Limb (tissue), 2 donors: Measurements from ENCODE around the gene DCLK3.

Experiments used
- DNase-seq, 2 donors: peaks; one replicate each; pipeline ENCODE4 v3.0.0-alpha.2; 2016; ENCODE audit errors: extremely low spot score in 2 of 2

DCLK3 gene

DNA sequence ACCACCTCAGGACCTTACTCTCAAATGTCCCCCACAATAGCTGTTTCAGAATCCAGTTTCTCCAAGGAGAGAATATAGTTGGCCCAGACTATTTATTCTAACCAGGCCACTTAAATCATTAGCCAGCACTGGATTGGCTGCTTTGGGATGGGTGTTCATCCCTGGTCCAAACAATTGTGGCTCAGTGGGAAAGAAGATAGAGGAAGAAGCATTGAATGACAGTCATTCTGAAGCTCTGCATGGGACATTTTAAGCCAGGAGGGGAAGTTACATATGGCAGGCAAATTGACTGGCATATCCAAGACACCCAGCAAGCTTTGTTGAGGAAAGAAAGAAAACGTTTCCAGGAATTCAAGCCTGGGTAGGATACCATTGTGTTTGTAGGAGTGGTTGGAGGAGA lies 5.6 kb upstream of the DCLK3 start:
- DNase-seq: no peak

DNA sequence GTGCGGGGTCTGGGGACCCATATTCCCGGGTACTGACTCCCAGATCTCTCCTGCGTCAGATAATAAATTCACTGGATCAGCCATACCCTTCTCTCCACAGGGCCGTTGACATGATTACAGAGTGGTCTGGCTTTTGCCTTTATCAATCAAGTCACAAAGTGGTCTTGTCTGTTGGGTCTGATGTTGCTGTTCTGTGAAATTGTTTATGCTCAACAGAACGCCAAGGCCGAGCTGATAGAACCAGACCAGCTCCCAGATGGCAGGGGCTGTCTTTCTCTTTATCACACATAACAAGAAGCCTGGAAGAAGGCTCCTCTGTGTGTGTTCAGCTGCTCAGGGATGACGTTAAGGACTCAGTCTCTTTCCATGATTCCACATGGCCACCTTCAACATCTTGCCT lies 751 bp upstream of the DCLK3 start:
- no peak for DNase-seq

DNA sequence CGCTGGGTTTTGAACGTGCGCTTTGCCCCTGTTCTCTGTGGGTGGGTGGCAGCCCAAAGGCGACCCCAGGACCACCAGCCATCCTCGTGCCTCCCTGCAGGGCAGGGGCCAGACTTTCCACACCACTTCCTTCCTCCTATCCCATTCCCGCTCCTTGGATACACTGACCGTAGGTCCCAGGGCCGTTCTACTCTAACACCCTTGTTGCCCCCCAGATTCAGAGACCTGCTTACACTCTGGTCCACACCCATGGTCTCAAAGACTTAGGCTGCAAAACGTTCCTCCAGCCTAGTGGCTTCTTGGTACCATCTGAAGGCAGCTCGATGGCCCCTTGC lies 318 bp upstream of the DCLK3 start:
- no peak for DNase-seq

DNA sequence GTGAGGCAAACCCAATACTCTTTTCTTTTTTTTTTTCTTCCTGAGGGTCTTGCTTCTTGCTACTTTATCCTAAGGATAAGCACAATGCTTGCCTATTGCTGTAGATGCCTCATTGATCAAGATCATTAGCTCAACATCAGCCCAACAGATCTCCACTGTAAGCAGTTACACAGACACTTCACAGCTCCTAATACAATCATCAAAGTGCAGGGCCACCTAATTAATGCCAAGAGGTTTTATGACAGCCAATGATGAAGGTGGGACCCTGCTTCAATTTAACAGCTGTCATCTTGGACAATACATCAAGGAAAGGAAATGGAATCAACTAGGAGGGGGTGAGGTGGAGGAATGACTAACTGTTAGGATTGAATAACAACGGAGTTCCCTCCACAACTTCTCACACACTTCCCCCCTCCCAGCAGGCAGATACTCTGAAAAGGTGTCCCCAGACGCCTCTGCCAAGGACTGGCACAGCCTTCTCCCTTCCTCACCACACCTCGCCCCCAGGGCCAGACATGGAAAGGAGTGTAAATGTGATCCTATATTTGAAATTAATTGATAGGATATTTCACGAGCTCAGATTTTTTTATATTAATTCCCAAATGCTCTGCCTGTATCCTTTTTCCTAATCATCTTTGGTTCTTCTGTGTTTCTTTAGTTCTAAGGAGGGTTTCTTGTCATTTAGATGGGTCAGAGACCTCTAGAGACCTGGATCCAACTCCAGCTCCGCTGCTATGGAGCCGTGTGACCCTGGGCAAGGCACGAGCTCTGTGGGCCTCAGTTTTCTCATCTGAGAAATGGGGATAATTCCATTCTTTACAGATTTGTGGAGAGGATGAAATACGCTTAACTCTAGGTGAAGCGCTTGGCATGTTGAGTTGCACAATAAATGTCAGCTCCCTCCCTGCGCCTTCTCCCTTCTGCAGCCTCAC lies 1.2 kb downstream of the DCLK3 start:
- no peak for DNase-seq

DNA sequence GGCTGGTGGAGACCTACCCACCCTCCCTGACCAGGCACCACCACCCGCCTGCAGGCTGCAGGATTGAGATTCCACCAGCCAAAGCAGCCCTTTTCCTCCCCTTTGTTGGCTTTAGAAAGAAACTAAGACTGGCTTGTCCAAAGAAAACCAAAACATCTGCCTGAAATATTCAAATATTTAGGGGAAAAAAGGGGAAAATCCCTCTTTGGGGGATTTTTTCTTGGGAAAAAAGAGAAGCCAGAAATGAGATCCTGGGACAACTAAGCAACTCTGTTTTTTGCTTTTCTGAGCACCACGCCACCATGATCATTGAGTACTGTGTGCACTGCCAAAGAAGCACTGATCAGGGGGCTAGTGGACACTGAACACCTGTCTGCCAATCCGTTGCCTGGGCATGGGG lies 2.6 kb downstream of the DCLK3 start:
- DNase-seq: no peak

DNA sequence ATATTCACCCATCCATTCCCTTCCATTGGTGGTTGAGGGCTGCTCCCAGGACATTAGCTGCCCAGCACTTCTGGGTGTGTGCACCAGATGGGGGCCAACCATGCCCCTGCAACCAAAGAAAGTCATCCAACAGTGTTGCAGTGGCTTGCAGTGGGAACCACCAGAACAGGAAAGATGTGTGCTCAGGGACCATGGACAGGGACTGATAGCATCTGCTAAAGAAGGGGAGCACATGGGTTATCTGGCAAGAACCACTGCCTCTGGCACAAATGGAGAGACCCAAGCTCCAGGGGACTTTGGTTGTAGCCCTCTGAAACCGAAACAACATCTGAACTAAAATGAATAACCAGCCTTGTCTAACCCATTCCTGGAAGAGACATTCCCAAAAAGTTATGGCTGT lies 8.1 kb downstream of the DCLK3 start:
- DNase-seq: no peak

DNA sequence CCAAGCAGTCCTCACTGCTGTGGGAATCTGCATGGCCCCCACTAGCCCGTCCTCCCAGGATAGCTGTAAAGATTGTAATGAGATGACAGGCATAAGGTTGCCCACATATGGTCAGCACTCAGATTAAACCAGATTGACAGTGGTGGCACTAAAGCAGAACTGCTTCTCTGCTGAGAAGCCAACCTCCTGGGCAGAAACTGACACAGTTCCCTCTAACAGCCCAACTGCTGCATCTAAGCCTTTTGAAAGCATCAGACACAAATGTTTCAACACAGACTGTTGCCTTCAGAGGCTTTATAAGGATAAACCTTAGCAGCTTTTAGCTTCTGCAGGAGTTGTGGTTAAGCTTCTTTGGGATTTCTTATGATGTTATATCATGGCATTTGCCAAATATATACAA lies 13.0 kb downstream of the DCLK3 start:
- no peak for DNase-seq

DNA sequence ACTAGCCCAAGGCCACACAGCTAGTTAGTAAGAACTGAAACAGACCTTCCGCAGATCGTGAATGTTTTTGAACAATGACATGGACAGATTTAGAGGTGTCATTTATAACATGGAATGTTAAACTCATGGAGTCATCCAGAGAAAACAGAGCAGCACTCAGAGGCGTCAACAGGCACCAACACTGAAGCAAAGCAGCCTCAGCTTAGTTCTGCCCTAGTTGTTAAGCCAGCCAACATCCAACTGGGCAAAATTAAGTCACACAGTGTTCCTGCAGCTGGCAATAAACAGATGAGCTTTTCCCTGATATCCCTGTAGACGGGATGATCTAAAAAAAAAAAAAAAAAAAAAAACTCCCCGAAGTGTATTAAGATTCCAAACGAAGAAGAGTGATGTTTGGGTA lies 13.6 kb downstream of the DCLK3 start:
- DNase-seq: no peak

DNA sequence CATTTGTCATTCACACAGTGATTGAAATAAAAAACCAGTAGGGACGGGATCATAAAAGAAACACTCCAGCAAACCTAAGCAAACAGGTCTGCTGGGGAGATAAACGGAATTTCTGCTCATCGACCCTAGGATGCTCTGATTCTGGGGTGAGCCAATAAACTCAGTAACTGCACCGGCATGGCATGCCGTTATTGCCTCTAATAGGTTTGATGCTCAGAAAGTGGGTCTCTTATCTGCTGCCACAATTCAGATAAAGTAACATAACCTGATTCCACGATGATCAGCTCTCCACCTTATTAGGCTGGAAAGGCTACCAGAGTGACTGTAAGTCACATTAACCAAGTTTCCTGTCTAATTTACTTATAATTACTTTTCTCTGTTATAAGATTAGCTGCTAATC lies 19.6 kb downstream of the DCLK3 start:
- DNase-seq: no peak

DNA sequence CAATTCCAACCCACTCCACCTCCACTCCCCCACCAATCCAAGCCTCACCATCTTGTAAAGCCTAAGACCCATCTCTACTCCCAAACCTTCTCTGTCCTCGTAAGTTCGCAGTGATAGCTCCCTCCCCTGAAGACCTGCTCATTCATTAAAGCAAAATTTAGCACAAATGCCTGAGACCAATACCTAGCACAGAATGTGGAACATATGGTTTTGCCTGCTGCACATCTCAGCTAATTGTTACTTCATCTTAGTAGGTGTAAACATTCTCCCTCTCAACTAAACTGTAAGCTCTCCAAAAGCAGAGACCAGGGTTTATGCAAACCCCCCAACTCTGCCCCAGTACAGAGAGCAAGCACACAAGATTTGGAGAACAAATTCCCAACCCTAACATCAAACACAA lies 20.5 kb downstream of the DCLK3 start:
- DNase-seq: no peak

DNA sequence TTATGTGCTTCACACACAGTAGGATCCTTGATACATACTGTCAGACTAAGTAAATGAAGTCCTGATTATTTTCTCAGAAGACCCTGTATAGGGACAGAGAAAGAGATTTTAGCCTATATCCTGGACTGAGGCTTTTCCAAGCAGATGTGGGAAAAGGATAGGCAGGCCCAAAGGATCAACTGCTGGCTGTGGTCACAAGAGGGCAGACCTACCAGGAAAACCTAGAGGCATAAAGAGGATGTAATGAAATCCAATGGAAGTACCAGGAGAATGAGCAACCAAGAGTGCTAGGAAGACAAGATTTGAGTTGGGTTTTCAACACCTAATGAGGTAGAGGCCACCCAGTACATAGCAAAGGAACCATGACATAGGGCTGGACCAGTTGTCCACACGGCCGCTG lies 23.1 kb downstream of the DCLK3 start:
- DNase-seq: no peak

DNA sequence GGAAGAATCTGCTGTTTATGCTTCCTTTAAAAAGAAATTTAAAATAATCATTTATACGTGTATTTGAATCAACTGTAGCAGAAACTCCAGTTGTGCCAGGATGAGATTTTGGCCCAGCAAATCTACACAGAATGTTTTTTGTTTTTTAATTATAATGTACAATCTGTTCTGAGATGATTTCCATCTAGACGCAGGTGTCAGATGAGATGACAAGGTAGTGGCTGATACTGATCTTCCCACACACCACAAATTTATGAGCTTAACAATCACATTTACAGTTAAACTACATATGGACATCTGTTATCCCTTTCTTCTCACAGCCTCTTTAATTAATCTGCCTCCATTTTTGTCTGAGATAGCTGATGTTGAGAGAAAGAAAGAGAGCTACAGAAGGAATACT lies 23.6 kb downstream of the DCLK3 start:
- DNase-seq: no peak

DNA sequence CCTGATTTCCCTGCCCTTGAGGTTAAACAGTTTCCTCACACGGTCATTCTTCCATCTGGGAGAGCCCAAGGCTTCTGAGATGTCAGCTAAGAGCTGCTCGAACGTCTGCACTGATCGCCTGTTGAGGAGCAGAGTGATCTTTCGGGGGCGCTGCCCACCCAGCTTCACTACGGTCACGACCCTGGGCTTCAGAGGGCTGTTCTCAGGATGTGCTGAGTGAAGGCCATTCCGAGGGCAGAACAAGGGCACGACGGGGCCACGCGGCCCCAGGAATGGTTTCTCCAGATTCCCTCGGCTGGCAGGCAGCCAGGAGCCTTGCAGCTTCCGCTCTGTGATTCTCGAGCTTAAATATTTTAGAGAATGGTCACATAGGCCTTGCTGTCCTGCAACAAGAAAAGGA lies 25.7 kb downstream of the DCLK3 start:
- no peak for DNase-seq

DNA sequence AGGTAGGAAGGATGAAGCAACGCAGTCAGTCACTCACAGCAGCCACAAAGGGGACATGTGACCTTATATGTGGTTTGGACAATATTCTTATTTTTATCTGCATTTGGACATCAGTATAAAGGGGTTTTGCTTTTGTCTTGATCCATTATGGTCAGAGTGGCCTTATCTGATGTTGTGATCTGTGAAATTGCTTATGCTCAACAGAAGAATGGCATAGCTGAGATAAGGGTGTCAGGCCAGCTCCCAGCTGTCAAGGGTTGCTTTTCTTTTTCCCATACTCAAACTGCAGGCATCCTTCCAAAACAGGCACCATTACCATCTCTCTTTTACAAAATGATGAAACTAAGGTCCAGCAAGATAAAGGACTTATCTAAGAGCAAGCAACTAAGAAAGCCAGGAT lies 28.1 kb downstream of the DCLK3 start:
- no peak for DNase-seq

DNA sequence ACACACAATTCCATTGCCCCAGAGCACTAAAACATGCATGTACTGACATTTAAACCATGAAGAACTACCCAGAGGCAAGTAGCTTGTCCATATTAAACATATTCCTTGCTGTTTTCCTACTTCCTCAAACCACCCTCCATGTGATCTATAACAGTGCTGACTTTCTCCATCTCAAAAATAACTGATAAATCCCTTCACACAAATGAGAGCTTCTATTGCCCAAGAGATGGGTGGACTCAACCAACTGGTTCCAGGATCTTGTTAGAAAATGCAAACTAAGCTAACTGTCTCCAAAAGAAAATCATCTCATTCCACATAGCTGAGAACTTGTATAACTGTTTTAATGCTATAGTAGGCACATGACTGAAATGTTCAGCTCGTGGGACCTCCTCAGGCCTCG lies 29.6 kb downstream of the DCLK3 start:
- DNase-seq: no peak

DNA sequence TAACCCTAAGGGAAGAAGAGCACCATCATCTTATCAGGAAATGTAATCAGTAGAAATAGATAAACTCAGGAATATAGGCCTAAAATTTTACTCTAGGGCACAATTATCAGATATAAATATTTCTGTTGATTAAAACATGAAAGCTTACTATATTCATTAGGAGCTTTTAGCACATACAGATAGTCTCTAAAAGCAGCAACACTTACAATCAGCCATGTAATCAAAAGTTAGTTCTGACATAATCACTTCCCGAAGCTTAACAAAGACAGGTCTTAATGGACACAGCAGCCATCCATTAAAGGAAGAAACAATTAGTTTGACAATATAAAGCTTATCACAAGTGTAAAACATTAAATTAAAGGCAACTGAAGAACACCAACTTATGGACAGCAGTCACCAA lies 30.6 kb downstream of the DCLK3 start:
- no peak for DNase-seq

DNA sequence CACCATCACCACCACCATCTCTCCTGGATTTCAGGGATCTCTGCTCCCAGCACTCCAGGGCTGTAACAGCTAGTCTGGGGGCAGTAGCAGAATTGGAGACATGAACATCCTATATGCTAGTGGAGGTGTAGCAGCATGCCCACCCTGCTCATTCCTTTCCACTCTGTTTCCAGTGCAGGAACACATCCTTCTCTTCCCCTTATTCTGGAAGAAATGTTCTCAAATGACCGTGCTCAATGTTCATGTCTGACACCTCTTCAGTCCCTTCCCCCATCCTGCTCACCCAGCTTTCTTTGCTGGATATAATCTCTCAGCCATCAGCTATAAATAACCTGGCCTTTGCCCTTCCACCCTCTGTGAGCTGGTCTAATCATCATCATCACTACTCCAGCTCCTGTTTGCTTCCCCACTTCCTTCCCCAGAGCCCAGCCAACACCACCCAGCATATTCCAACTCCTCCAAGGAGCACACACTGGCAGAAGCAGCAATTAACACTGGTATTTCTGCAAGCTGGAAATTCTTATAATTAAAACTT lies 31.1 kb downstream of the DCLK3 start:
- DNase-seq: no peak

DNA sequence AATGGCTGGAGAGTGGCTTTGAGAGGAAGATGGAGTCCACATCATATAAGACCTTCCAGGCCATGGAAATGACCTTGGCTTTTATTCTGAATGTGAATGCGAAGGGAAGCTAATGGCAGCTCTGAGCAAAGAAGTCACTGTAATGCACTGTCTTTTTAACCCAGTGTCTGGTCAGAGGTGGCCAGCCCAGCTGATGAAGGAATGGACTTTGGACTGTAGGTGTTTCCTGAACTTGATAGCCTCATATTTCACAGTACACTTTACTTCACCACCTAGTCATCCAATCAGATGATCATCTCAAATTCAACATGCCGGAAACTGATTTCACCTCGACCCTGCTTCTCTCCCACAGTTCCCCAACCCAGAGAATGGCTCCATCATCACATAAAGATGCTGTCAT lies 33.4 kb downstream of the DCLK3 start:
- no peak for DNase-seq

DNA sequence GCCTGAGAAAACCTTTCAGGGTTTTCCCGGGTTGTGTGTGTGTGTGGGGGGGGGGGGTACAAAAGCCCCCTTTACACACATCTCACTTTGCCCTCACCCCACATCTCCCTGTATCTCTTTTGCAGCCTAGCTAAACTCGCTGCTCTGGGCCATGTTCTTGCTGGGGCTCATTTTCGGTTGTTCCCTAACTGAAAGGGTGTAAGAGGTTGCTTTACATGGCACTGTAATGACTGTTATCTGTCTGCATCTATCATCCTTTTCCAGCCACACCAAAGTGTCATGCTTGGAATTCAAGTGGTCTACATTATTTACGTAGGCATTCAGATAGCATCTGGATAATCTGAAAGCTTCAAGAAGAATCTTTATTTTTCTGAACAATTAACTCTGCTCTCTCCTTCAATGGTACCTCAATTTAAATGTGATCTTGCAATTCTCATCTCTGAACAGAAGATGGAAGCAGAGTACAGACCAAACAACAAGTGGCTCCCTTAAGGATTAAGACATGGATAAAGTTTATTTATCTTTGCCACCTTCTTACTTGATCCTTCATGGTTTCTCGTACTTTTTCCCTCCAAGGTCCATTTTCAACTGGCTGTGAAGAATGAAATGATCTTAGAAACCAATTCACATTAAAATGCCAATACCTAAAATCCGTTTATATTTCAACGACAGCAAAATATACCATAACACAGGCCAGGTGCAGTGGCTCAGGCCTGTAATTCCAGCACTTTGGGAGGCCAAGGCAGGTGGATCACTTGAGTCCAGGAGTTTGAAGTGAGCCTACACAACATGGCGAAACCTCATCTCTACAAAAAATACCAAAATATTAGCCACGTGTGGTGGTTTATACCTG lies 34.9 kb downstream of the DCLK3 start:
- peak in 1 of 2 donors; percentile 71 for DNase-seq

DNA sequence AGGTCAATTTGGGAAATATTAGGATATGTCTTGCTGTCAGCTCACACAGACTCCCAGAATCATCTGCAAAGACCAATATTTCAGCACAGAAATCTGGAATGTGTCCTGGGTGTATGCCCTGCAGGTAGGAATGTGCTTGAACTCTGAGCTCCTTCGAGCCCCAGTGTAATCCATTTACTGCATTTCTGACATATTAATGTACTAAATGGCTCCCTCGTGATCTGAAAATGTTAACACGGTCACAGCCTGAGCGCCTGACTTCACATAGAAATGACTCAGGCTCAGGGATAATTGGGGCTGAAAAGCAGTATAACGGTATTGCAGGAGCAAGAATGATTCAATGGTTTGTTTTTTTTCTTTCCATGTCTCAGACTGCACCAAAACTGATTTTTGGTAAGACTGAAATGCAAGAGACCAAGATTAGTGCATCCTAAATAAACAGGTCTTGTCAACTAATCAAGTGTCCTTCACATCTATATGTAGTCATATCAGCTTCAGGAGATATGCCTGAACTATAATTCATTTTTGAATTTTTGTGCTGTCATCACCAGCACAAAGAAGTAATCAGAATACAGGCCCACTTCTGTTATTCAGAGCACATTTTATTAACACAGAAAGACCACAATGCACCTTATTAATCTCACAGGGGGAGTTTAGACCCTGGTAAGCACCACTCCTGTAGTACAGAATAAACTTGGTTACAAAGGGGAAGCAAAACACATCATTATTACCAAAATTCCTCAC lies 49.8 kb downstream of the DCLK3 start:
- no peak for DNase-seq

DNA sequence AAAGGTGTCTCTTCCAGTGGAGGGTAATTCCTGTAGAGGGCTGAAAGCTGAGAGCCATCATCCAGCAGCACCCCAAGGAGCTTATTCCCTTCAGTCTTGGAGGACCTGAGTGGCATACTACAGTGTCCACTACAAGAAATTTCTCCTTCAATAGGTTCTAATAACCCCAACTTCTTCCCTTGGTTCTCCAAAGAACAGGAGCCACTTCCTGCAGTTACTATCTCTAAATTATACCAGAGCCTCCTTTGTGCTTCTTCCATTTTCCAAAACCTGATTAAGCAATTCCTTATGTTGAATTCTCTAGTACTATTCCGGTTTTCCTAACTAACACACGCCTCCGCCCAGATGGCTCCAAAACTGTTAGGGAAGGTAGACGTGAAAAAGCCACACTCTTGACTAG lies 50.4 kb downstream of the DCLK3 start:
- DNase-seq: no peak

DNA sequence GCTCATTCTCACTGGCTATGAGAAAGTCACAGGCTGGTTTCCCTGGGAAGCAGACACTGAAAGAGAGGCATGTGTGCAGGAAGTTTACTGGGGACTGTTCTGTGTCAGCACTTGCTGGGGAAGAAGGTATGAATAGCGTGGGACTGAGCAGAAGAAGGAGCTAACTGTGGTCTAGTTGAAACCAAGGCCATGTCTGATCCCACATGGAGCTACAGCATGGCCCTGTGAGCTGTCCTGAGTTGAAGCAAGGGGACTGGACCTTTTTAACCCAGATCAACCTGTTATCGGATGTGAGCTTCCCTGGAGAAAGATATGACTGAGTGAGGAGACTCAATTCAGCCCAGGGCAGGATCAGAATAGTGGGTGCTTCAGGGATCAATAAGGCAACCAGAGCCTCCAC lies 53.7 kb downstream of the DCLK3 start:
- DNase-seq: no peak
